Naive thymus-derived CD8-positive, alpha-beta T cell (primary cell): Measurements from ENCODE around the gene RERE. TPM values are rescaled to one million over a fixed set of nuclear protein-coding genes. Genes with fewer than 3 reads are reported as not detected.

Experiments used
- ATAC-seq, 2 donors: fragments of 150-1000 bp; cut with Tn5 transposase in 1 of 2; sonication (Bioruptor Pico), chemical (Tn5 transposase) in 1 of 2; 1 replicate in 1 of 2; 2 replicates in 1 of 2; pipeline ENCODE4 v1.10.0; 2021; ENCODE audit warnings: mild to moderate bottlenecking in 2 of 2, moderate library complexity in 2 of 2
- POLR2A ChIA-PET: fragments of 350-600 bp; sonication (Branson Sonifier 250); formaldehyde crosslinking; loops from one replicate; lab custom pipeline; 2021; ENCODE audit warnings: antibody characterized with exemption; lab: Charles Lee
- DNase-seq, 10 donors: peaks; one replicate each; pipeline versions ENCODE4 v3.0.0 to v3.0.0-alpha.2; 2020 to 2022
- H3K27ac Mint-ChIP-seq, 10 donors: one replicate each; pipeline ENCODE4 v1.8.0; 2020 to 2022; ENCODE audit warnings: mild to moderate bottlenecking in 10 of 10, mixed read lengths in 10 of 10, moderate library complexity in 4 of 10, inconsistent platforms in 1 of 10
- H3K27me3 Mint-ChIP-seq, 5 donors: one replicate each; pipeline ENCODE4 v1.8.0; 2021 to 2022; ENCODE audit warnings: mixed read lengths in 5 of 5
- H3K36me3 Mint-ChIP-seq, 3 donors: one replicate each; pipeline ENCODE4 v1.8.0; 2020 to 2022; ENCODE audit warnings: mixed read lengths in 3 of 3, mild to moderate bottlenecking in 2 of 3, inconsistent platforms in 1 of 3
- H3K4me1 Mint-ChIP-seq, 4 donors: one replicate each; pipeline ENCODE4 v1.8.0; 2021 to 2022; ENCODE audit warnings: mixed read lengths in 4 of 4
- H3K4me3 Mint-ChIP-seq, 10 donors: one replicate each; pipeline ENCODE4 v1.8.0; 2020 to 2022; ENCODE audit warnings: mild to moderate bottlenecking in 10 of 10, mixed read lengths in 10 of 10, moderate library complexity in 6 of 10, inconsistent platforms in 1 of 10
- H3K9me3 Mint-ChIP-seq, 9 donors: one replicate each; pipeline ENCODE4 v1.8.0; 2020 to 2022; ENCODE audit warnings: mixed read lengths in 9 of 9, mild to moderate bottlenecking in 3 of 9, inconsistent platforms in 1 of 9, moderate library complexity in 1 of 9
- polyA plus RNA-seq, 3 donors: library from polyadenylated mRNA; unstranded; fragments of 300-500 nt; fragmentation: Illumina TruSeq; gene quantifications; one replicate each; pipeline ENCODE4 v1.2.3, GENCODE V29; 2021
- total RNA-seq, 8 experiments: library from RNA in 2 of 8; stranded (reverse) in 2 of 8; gene quantifications; one replicate each; pipeline ENCODE4 v1.2.3 and lab custom pipeline; 2021 to 2026

RERE gene
- total and polyA plus RNA-seq, 5 experiments from 2014 or later, result 4.1 to 84.2 (median 8.8) TPM

DNA sequence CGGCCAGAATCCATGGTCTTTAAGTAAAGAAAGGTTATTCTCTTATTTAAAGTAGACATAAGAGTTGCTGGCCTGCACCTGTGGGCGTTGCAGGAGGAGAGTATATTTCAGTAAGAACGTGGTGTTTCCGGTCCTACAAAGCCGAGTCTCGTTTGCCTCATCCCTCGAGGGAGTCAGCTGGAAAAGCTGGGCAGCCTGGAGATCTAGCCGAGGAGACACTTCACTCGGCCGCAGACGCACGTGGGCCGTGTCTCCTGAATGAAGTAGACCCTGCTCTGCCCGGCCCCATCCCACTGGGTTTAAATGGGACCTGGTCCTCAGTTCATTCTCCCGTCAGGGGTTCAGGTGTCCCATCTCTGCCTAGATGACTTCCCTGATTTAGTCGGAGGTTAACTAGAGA, 484.6 kb downstream of the RERE start:
- Mint-ChIP-seq H3K27me3 (no peaks in the 10 kb centered on the region), H3K27ac (no peak overlapping the region), H3K36me3 (peaks cover 4 to 7% (median 5%) of the 10 kb centered on the region in 3 donors), H3K4me3 (no peak overlapping the region), H3K9me3 (peaks cover 0 to 8% (median 1%) of the 10 kb centered on the region in 9 donors), H3K4me1 (no peaks in the 10 kb centered on the region)
- ATAC-seq (no peak), DNase-seq (no peak)
- POLR2A ChIA-PET, result no interaction called here

DNA sequence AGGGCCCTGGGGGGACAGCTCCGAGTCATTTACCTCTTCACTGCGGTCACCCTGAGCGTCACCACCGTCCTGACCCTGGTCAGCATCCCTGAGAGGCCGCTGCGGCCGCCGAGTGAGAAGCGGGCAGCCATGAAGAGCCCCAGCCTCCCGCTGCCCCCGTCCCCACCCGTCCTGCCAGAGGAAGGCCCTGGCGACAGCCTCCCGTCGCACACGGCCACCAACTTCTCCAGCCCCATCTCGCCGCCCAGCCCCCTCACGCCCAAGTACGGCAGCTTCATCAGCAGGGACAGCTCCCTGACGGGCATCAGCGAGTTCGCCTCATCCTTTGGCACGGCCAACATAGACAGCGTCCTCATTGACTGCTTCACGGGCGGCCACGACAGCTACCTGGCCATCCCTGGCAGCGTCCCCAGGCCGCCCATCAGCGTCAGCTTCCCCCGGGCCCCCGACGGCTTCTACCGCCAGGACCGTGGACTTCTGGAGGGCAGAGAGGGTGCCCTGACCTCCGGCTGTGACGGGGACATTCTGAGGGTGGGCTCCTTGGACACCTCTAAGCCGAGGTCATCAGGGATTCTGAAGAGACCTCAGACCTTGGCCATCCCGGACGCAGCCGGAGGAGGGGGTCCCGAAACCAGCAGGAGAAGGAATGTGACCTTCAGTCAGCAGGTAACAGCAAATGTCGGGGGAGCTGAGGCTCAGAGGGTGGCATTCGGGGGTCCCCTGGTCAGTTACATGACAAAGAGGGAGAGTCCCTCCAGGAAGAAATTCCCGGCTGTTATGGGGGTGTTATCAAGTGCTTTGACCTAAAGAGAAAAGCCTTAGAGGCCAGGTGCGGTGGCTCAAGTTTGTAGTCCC, 486.9 kb downstream of the RERE start:
- no peaks in the 10 kb centered on the region for H3K4me1 Mint-ChIP-seq
- no peaks in the 10 kb centered on the region for H3K27me3 Mint-ChIP-seq
- peaks cover 0 to 6% (median 6%) of the 10 kb centered on the region in 3 donors for H3K36me3 Mint-ChIP-seq

DNA sequence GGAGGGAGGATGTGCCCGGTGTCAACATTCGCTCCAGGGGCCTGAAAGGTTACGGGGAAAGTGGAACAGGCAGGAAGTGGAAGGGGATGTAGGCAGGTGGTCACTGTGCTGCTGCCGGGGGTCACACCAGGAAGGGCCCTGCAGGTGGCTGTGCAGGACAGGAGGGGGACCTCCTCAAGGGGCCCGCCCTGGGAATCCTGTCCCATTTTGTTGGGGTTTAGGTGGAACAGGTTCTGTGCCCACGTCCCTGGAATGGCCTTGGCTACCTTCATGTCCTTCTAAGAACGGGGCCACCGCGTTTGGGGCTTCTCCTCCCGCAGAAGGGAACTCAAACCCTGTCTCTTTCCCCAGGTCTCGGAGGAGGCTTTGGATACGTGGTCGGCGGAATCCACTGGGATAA, 487.6 kb downstream of the RERE start:
- Mint-ChIP-seq H3K4me3 (no peak overlapping the region), H3K27me3 (no peaks in the 10 kb centered on the region), H3K9me3 (no peaks in the 10 kb centered on the region), H3K4me1 (no peaks in the 10 kb centered on the region), H3K36me3 (peaks cover 0 to 6% (median 6%) of the 10 kb centered on the region in 3 donors), H3K27ac (no peak overlapping the region)
- POLR2A ChIA-PET, result no interaction called here
- DNase-seq, result no peak
- no peak for ATAC-seq

More for the DNA sequence above, 486.9 kb downstream of the RERE start:
- POLR2A ChIA-PET, result no interaction called here
- Mint-ChIP-seq H3K9me3 (no peaks in the 10 kb centered on the region), H3K4me3 (no peak overlapping the region), H3K27ac (no peak overlapping the region)
- ATAC-seq, result no peak
- no peak for DNase-seq

DNA sequence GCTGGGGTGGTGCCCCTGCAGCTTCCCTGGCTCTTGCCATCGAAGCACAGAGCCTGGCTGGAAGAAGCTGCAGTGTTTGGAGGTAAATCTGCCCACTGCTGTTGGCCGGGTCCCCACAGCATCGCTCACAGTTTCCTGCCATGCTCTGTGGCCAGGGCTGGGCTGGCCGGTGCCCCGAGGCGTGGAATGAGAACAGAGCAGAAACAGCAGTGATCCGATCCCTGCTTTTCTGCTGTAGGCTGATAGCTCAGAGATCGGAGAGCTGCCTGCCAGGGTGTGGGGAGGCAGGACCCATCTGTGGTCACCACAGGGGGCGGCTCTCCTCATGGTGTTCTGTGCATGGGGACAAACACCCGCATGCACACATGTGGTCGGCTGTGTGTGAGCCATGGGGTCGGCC, 488.0 kb downstream of the RERE start:
- Mint-ChIP-seq H3K36me3 (peaks cover 0 to 6% (median 6%) of the 10 kb centered on the region in 3 donors), H3K27ac (no peak overlapping the region), H3K27me3 (no peaks in the 10 kb centered on the region), H3K4me1 (no peaks in the 10 kb centered on the region), H3K9me3 (no peaks in the 10 kb centered on the region), H3K4me3 (no peak overlapping the region)
- POLR2A ChIA-PET, result no interaction called here
- no peak for ATAC-seq
- no peak for DNase-seq

DNA sequence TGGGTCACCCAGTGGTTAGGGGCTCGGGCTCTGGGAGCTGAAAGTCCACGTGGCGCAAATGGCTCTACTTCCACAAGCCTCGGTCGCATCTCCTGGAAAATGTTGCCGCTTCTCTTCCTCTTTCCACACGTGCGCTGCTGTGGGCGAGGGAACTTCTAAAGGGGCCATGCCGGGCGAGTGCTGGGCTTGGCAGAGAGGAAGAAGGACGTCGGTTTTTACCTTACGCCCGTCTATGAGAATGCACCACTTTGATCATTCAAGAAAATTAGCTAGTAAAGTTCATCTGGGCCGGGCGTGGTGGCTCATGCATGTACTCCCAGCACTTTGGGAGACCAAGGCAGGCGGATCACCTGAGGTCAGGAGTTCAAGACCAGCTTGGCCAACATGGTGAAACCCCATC, 489.2 kb downstream of the RERE start:
- DNase-seq (no peak), ATAC-seq (no peak)
- H3K27me3 Mint-ChIP-seq, result no peaks in the 10 kb centered on the region
- no peaks in the 10 kb centered on the region for H3K4me1 Mint-ChIP-seq
- peaks cover 0 to 6% (median 6%) of the 10 kb centered on the region in 3 donors for H3K36me3 Mint-ChIP-seq
- POLR2A ChIA-PET, result interaction anchor here (0.9 kb wide), 1 partner anchor 34 kb away, joined by 3 read pairs; no protein-coding TSS in a partner anchor
- no peak overlapping the region for H3K4me3 Mint-ChIP-seq
- no peak overlapping the region for H3K27ac Mint-ChIP-seq
- no peaks in the 10 kb centered on the region for H3K9me3 Mint-ChIP-seq

DNA sequence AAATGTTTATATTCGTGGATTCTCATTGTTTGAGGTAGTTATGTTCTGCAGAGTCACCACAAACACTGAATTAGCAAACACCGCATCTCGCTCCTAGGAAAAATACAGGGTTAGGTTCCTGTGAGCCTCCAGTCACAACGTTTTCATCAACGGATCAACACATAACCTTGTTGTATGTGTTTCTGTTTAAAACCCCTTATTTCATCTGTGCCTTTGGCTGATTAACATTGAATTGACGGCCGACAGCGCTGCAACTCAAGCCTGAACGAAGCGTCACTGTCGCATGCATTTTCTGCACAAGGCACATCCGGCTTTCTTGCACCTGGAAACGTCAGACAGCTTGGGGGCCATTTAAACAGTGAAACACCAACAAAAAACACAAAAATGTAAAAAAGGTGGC, 491.2 kb downstream of the RERE start:
- ATAC-seq (no peak), DNase-seq (no peak)
- Mint-ChIP-seq H3K4me1 (no peaks in the 10 kb centered on the region), H3K4me3 (peak overlapping the region in 1 of 10 donors; percentile 6), H3K27ac (no peak overlapping the region), H3K36me3 (peaks cover 0 to 6% (median 6%) of the 10 kb centered on the region in 3 donors), H3K9me3 (no peaks in the 10 kb centered on the region), H3K27me3 (no peaks in the 10 kb centered on the region)
- POLR2A ChIA-PET, result no interaction called here

DNA sequence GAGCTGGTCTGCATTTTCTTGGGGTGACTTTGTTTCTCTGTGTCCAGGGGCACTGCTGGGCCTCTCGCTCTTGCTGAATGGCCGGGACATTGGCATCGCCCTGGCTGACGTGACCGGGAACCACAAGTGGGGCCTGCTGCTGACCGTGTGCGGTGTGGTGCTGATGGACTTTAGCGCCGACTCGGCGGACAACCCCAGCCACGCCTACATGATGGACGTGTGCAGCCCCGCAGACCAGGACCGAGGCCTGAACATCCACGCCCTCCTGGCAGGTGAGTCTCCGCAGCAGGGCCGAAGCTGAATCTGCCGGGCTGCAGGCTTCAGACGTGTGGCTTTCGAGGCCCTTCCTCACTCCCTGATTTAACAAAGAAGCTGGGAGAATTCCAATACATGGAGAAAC, 491.7 kb downstream of the RERE start:
- Mint-ChIP-seq H3K9me3 (no peaks in the 10 kb centered on the region), H3K4me3 (no peak overlapping the region), H3K27me3 (no peaks in the 10 kb centered on the region), H3K4me1 (no peaks in the 10 kb centered on the region), H3K36me3 (peaks cover 0 to 6% (median 6%) of the 10 kb centered on the region in 3 donors), H3K27ac (no peak overlapping the region)
- POLR2A ChIA-PET, result no interaction called here
- DNase-seq, result no peak
- ATAC-seq, result no peak

DNA sequence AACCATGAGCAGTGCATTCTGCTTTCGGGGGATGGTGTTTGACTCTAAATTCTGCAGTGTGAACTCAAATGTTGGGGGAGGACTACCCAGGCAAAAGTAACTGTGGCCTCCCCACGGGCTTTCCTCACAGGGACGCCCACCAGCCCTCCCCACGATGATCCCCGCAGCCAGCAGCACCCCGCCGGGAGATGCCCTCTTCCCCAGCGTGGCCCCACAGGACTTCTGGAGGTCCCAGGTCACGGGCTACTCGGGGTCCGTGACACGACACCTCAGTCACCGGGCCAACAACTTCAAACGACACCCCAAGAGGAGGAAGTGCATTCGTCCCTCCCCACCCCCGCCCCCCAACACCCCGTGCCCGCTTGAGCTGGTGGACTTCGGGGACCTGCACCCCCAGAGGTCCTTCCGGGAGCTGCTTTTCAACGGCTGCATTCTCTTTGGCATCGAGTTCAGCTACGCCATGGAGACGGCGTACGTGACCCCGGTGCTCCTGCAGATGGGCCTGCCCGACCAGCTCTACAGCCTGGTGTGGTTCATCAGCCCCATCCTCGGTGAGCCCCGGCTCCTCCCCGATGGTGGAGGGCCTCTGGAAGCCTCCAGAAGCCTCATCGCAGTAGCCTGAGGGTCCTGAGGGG, 493.1 kb downstream of the RERE start:
- POLR2A ChIA-PET, result no interaction called here
- H3K9me3 Mint-ChIP-seq, result no peaks in the 10 kb centered on the region
- ATAC-seq (no peak), DNase-seq (no peak)
- H3K36me3 Mint-ChIP-seq, result peaks cover 0 to 6% (median 6%) of the 10 kb centered on the region in 3 donors
- H3K4me1 Mint-ChIP-seq, result peaks cover 0 to 2% (median under 1%) of the 10 kb centered on the region in 4 donors
- peaks cover 0 to 4% (median 0%) of the 10 kb centered on the region in 5 donors for H3K27me3 Mint-ChIP-seq
- H3K27ac Mint-ChIP-seq, result no peak overlapping the region
- no peak overlapping the region for H3K4me3 Mint-ChIP-seq

DNA sequence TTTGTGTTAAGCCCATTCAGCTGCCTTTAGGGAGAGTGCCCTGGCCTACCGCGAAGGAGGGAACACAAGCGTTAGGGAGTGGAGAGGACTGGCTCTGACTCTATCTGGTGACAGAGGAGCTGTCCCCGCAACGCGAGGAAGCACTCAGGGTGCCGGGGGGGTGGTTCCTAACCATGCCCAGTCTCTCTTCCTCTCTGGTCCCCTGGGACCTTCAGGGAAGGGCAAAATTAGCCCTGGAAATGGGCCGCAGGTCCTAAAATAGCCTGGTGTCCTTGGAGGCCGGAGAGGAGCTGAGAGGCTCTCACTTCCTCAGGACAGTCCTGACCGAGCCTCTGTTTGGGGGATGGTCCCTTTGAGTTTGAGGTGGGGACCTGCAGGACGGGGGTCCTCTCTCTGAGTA, 493.7 kb downstream of the RERE start:
- Mint-ChIP-seq H3K9me3 (no peaks in the 10 kb centered on the region), H3K27ac (no peak overlapping the region), H3K27me3 (peaks cover 0 to 6% (median 0%) of the 10 kb centered on the region in 5 donors), H3K36me3 (peaks cover 0 to 6% (median 6%) of the 10 kb centered on the region in 3 donors), H3K4me1 (peaks cover under 1 to 6% (median 2%) of the 10 kb centered on the region in 4 donors), H3K4me3 (no peak overlapping the region)
- DNase-seq (no peak), ATAC-seq (no peak)
- POLR2A ChIA-PET, result no interaction called here

DNA sequence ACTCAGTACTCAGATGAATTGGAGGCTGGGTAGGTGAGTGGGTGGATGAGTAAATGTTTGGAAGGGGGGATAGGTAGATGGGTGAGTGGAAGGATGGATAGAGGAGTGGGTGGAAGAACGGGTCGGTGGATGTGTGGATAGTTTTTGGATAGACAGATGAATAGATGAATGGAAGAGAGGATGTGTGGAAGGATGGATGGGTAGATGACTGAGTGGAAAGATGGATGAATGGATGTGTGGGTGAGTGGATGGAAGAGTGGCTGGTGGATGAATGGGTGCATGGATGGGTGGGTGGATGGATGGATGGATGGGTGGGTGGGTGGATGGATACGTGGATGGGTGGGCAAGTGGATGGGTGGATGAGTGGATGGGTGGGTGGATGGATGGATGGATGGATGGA, 495.8 kb downstream of the RERE start:
- no peak for ATAC-seq
- Mint-ChIP-seq H3K27ac (no peak overlapping the region), H3K9me3 (no peaks in the 10 kb centered on the region), H3K36me3 (peaks cover 0 to 6% (median 4%) of the 10 kb centered on the region in 3 donors), H3K4me3 (no peak overlapping the region), H3K27me3 (peaks cover 0 to 8% (median 3%) of the 10 kb centered on the region in 5 donors), H3K4me1 (peaks cover 5 to 15% (median 11%) of the 10 kb centered on the region in 4 donors)
- no peak for DNase-seq
- POLR2A ChIA-PET, result no interaction called here

DNA sequence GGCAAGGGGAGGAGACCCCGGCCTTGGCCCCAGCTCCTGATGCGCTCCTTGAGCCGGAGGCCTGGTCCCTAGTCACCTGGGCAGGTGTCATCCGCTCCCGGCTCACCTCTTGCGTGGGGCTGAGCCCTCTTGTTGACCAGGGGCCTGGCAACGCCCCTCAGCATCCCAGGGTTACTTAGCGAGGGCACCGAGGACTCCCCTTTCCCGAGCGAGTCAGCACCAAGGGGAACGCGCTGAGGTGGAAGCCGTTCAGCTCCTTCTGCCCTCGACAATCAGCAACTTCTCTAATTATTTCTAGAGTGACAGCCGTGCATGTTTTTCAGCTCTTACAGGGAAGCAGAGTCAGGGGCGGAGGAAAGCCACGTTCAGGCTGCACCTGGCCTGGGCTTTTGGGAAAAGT, 499.0 kb downstream of the RERE start:
- DNase-seq, result no peak
- Mint-ChIP-seq H3K4me1 (peaks cover 10 to 36% (median 17%) of the 10 kb centered on the region in 4 donors), H3K27me3 (peaks cover 11 to 37% (median 27%) of the 10 kb centered on the region in 5 donors), H3K9me3 (no peaks in the 10 kb centered on the region), H3K27ac (peak overlapping the region in 3 of 10 donors; percentile 24 to 69 (median 63)), H3K4me3 (peak overlapping the region; percentile 67 to 88 (median 78)), H3K36me3 (no peaks in the 10 kb centered on the region)
- peak in 1 of 2 donors; percentile 19 for ATAC-seq
- POLR2A ChIA-PET, result interaction anchor here (0.6 to 2.2 kb wide), 2 partner anchors 202 to 293 kb away, joined by 3 to 9 read pairs; partner anchors contain the start of gene ERRFI1

DNA sequence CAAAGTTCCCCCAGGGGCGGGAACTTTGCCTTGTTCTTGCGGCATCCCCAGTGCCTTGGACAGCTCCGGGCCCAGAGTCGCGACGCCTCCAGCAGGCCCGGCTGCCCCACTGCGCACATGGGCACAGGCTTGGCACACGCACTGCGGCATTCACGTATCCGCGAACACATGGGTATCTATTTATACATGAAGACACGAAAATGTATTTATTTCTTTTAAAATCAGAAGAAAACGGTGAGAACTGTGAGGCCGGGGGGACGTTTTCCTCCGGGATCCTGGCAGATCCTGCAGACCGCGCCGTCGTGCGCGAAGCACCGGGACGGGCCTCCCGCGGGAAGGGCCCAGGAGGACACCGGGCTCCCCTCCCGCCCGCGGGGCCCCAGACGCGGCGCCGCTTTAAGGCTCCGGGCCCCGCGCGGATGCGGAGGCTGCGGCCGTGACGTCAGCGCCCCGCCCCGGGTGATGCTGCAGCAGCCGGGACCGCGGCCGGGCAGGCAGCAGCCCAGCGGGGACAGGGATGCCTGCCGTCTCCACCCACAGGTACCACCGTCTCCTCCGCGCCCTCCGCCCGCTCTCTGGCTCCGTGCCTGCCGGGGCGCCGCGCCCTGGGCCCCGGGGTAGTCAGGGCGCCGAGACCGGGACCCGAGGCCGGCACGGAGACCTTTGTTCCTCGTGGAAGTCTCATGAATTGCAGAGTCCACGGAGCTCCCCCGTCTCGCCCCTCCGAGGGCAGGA, 499.6 kb downstream of the RERE start, which contains the start of gene SLC45A1:
SLC45A1 (plus strand) TSS at position 468 of the 735 bp plus-strand sequence. CDS start 6,216 bp downstream, outside the sequence.
- ATAC-seq (peak; percentile 95), DNase-seq (peak; percentile 66 to 85 (median 76))
- peak within 1 kb of the TSS; percentile 77 to 88 (median 82) for H3K4me3 Mint-ChIP-seq
- H3K27ac Mint-ChIP-seq, result peak within 1 kb of the TSS in 6 of 10 donors; percentile 24 to 88 (median 69)
- H3K27me3 Mint-ChIP-seq, result peaks cover 15 to 44% (median 32%) of the 10 kb centered on the region in 5 donors
- no peaks in the 10 kb centered on the region for H3K36me3 Mint-ChIP-seq
- H3K4me1 Mint-ChIP-seq, result peaks cover 10 to 36% (median 17%) of the 10 kb centered on the region in 4 donors
- POLR2A ChIA-PET, result interaction anchor here (0.6 to 2.2 kb wide), 2 partner anchors 203 to 292 kb away, joined by 3 to 9 read pairs; partner anchors contain the start of gene ERRFI1
- H3K9me3 Mint-ChIP-seq, result no peaks in the 10 kb centered on the region
